Spleen (tissue), 13 donors: Measurements from ENCODE around the gene KRTAP6-1. TPM values are rescaled to one million over a fixed set of nuclear protein-coding genes. Genes with fewer than 3 reads are reported as not detected.

Experiments
- DNase-seq: peaks from one replicate; pipeline ENCODE4 v3.0.0-alpha.2; 2020
- H3K27ac ChIP-seq, 8 donors: fragments of 200-600 bp; sonication (generic) in 7 of 8; 1 replicate in 4 of 8; 2 replicates in 4 of 8; pipeline versions ENCODE4 v1.5.0 to v1.8.0; 2016 to 2021; ENCODE audit warnings: inconsistent platforms in 4 of 8, mild to moderate bottlenecking in 4 of 8, moderate library complexity in 1 of 8
- H3K27me3 ChIP-seq, 7 donors: fragments of 200-600 bp; sonication (generic) in 6 of 7; replicated peaks in 1 of 7; 1 replicate in 4 of 7; 2 replicates in 3 of 7; pipeline versions ENCODE4 v1.5.0 to v1.8.0; 2016 to 2021; ENCODE audit warnings: inconsistent platforms in 3 of 7, mild to moderate bottlenecking in 1 of 7
- H3K36me3 ChIP-seq, 6 donors: fragments of 200-600 bp; sonication (generic) in 5 of 6; 1 replicate in 4 of 6; 2 replicates in 2 of 6; pipeline versions ENCODE4 v1.5.0 to v1.8.0; 2016 to 2021; ENCODE audit warnings: inconsistent platforms in 2 of 6
- H3K4me1 ChIP-seq, 6 donors: fragments of 200-600 bp; sonication (generic) in 5 of 6; 1 replicate in 3 of 6; 2 replicates in 3 of 6; pipeline versions ENCODE4 v1.5.0 to v1.8.0; 2016 to 2021; ENCODE audit warnings: inconsistent platforms in 3 of 6
- H3K4me3 ChIP-seq, 8 donors: fragments of 200-600 bp; sonication (generic) in 7 of 8; 1 replicate in 4 of 8; 2 replicates in 4 of 8; pipeline versions ENCODE4 v1.5.0 to v1.8.0; 2016 to 2021; ENCODE audit warnings: inconsistent platforms in 4 of 8, mild to moderate bottlenecking in 4 of 8, moderate library complexity in 2 of 8
- H3K9me3 ChIP-seq, 8 donors: fragments of 200-600 bp; sonication (generic) in 7 of 8; 1 replicate in 4 of 8; 2 replicates in 4 of 8; pipeline versions ENCODE4 v1.5.0 to v1.8.0; 2016 to 2021; ENCODE audit warnings: inconsistent platforms in 4 of 8
- POLR2A ChIP-seq, 3 donors: fragments of 450-650 bp; IDR thresholded peaks; one replicate each; pipeline ENCODE4 v1.5.1; 2017; ENCODE audit warnings: antibody characterized with exemption in 3 of 3, mild to moderate bottlenecking in 1 of 3
- POLR2AphosphoS5 ChIP-seq, 3 donors: sonication (generic); formaldehyde crosslinking; IDR thresholded peaks; one replicate each; pipeline ENCODE4 v1.5.1; 2017; ENCODE audit warnings: antibody characterized with exemption in 3 of 3
- WGBS, 5 donors: extraction: QIAGEN DNeasy Blood & Tissue Kit in 3 of 5; methylation state at CpG; one replicate each; pipeline versions ENCODE4 v1.1.5 to v1.1.7; 2013 to 2018; 5-methylcytosine and 5-hydroxymethylcytosine counted together
- intact Hi-C: fragments of 100-400 bp; cut with DNase I; formaldehyde crosslinking; loops from one replicate; pipeline ENCODE4 v1.15.0; 2023; ENCODE audit warnings: low total_unique reads
- long read RNA-seq, 2 donors: transcript quantifications; one replicate each; lab custom pipeline, GENCODE V29; 2026
- polyA plus RNA-seq, 3 donors: library from polyadenylated mRNA; stranded (reverse); fragments of 200-250 nt; gene quantifications; one replicate each; pipeline ENCODE4 v1.2.1, GENCODE V29; 2013
- total RNA-seq, 7 donors: library from RNA; depleted of rRNA in 3 of 7; stranded (reverse); fragments of >200 nt in 3 of 7; fragmentation: NEBNext Ultra II Directional in 4 of 7; extraction: Animal tissue kit (Norgen Biotek cat#: 25700) in 4 of 7; gene quantifications; one replicate each; pipeline versions ENCODE4 v1.1.0 to v1.2.1, GENCODE V29; 2016 to 2021
- TF ChIP-seq, protein P1 (sequence below), 11 experiments: fragments of 200-600 bp in 7 of 11; fragments of 450-650 bp in 4 of 11; sonication (generic) in 4 of 11; IDR thresholded peaks in 8 of 11; conservative IDR thresholded peaks in 3 of 11; 1 replicate in 7 of 11; 2 replicates in 4 of 11; pipeline versions ENCODE4 v1.4.0 to v1.8.0; 2016 to 2021; ENCODE audit warnings: antibody characterized with exemption in 11 of 11, inconsistent platforms in 4 of 11, mild to moderate bottlenecking in 1 of 11
- donor health status: healthy with polysubstance abuse.
- donor health status: DM: no; HTN: no; CAD: no; lungs with moderate emphysema.
- donor health status: DM: no; HTN: no; CAD: no.
- donor health status: Bipolar disorder and iron deficiency.
- donor health status: healthy.
- donor health status: DM: no; HTN: no; CAD: no.
- donor health status: DM: yes; HTN: yes; CAD: no.

KRTAP6-1 gene
- total RNA-seq (not detected), polyA plus RNA-seq (not detected)
- long read RNA-seq, donor 1 = 0 reads
- long read RNA-seq, donor 2 = 0 reads

DNA sequence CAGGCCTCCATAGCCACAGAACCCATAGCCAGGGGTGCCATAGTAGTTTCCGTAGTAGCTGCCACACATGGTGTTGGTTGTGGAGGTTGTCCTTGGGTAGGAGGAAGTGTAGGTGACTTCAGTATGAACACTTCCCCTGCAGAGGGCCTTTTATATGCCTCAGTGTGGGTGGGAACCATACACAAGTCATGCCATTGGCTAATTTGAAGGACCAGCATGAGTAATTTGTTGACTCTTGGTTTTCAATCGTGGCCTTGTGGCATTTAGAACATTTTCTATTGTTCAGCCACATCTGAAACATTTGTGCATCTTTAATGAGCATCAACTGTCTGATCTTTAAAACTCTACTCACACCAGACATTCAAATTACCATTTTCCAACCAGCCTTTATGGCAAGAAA, at the start of gene KRTAP6-1:
Gene KRTAP6-1 (minus strand): TSS at position 95 of the 400 bp plus-strand sequence. CDS start 26 bp downstream, at position 69.
- Histone ChIP-seq H3K27ac (no peak within 1 kb of the TSS), H3K4me1 (no peaks in the 10 kb centered on the region), H3K4me3 (no peak within 1 kb of the TSS), H3K9me3 (peaks cover 0 to 11% (median 0%) of the 10 kb centered on the region in 8 donors), H3K36me3 (no peaks in the 10 kb centered on the region), H3K27me3 (no peaks in the 10 kb centered on the region)
- intact Hi-C loops = no loop called here
- TF ChIP-seq POLR2AphosphoS5 (IDR thresholded peaks at IDR 0.05) = no peak
- TF ChIP-seq, protein P1, sequence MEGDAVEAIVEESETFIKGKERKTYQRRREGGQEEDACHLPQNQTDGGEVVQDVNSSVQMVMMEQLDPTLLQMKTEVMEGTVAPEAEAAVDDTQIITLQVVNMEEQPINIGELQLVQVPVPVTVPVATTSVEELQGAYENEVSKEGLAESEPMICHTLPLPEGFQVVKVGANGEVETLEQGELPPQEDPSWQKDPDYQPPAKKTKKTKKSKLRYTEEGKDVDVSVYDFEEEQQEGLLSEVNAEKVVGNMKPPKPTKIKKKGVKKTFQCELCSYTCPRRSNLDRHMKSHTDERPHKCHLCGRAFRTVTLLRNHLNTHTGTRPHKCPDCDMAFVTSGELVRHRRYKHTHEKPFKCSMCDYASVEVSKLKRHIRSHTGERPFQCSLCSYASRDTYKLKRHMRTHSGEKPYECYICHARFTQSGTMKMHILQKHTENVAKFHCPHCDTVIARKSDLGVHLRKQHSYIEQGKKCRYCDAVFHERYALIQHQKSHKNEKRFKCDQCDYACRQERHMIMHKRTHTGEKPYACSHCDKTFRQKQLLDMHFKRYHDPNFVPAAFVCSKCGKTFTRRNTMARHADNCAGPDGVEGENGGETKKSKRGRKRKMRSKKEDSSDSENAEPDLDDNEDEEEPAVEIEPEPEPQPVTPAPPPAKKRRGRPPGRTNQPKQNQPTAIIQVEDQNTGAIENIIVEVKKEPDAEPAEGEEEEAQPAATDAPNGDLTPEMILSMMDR (IDR thresholded peaks at IDR 0.05 in 8 of 11, conservative IDR thresholded peaks at IDR 0.05 in 3 of 11) = no peak
- no peak for TF ChIP-seq POLR2A (IDR thresholded peaks at IDR 0.05)
- no peak for DNase-seq
- 68 to 85% (median 71%) methylated on average over 2 of the region's 2 CpGs for WGBS, 5 donors

- Histone ChIP-seq H3K4me3 (no peak overlapping the region), H3K36me3 (no peaks in the 10 kb centered on the region), H3K9me3 (no peaks in the 10 kb centered on the region), H3K27me3 (no peaks in the 10 kb centered on the region), H3K4me1 (no peaks in the 10 kb centered on the region), H3K27ac (no peak overlapping the region)
- no peak for DNase-seq
- TF ChIP-seq, protein P1 (IDR thresholded peaks at IDR 0.05 in 8 of 11, conservative IDR thresholded peaks at IDR 0.05 in 3 of 11) = no peak
- TF ChIP-seq POLR2A (IDR thresholded peaks at IDR 0.05) = no peak
- TF ChIP-seq POLR2AphosphoS5 (IDR thresholded peaks at IDR 0.05) = no peak
- intact Hi-C loops = no loop called here
These were observed 39.2 kb upstream of the KRTAP6-1 start for GRCh38 chr21:30652891-30653290.

DNA sequence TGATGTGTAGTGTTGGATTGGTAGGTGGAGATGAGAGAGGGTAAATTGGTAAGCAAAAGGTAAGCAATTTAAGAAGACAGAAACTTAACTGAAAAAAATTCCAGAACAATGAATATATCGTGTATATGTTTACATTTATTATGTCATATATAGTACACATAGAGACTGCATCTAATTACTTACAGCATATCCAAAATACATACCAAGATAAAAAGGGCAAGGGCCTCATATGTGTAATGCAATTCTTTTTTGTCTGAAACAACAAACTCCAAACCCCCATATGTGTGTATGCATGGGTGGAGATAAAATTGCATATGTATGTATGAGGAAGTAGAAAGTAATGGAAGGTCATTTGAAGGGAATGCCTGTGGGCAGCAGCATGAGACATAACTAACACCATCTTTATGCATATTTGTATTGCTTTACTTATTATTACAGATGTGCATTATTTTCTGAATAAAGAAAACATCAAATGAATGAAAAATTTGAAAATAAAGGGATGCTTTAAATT, 33.2 kb upstream of the KRTAP6-1 start:
- intact Hi-C loops = no loop called here
- no peaks in the 10 kb centered on the region for H3K27me3 ChIP-seq
- DNase-seq = no peak
- peaks cover 0 to 10% (median 0%) of the 10 kb centered on the region in 8 donors for H3K9me3 ChIP-seq
- H3K27ac ChIP-seq = no peak overlapping the region
- 75 to 93% (median 80%) methylated on average over 1 of the region's 1 CpG for WGBS, 5 donors
- TF ChIP-seq POLR2A (IDR thresholded peaks at IDR 0.05) (no peak), POLR2AphosphoS5 (IDR thresholded peaks at IDR 0.05) (no peak)
- TF ChIP-seq, protein P1 (IDR thresholded peaks at IDR 0.05 in 8 of 11, conservative IDR thresholded peaks at IDR 0.05 in 3 of 11) = no peak
- no peaks in the 10 kb centered on the region for H3K4me1 ChIP-seq
- H3K36me3 ChIP-seq = no peaks in the 10 kb centered on the region
- H3K4me3 ChIP-seq = no peak overlapping the region

- no peaks in the 10 kb centered on the region for H3K27me3 ChIP-seq
- no peak within 1 kb of the TSS for H3K4me3 ChIP-seq
- WGBS, 5 donors = 78 to 96% (median 90%) methylated on average over 2 of the region's 2 CpGs
- TF ChIP-seq, protein P1 (IDR thresholded peaks at IDR 0.05 in 8 of 11, conservative IDR thresholded peaks at IDR 0.05 in 3 of 11) = no peak
- TF ChIP-seq POLR2AphosphoS5 (IDR thresholded peaks at IDR 0.05) (no peak), POLR2A (IDR thresholded peaks at IDR 0.05) (no peak)
- H3K9me3 ChIP-seq = peaks cover 0 to 14% (median 0%) of the 10 kb centered on the region in 8 donors
- H3K27ac ChIP-seq = no peak within 1 kb of the TSS
- no peak for DNase-seq
- intact Hi-C loops = no loop called here
- H3K36me3 ChIP-seq = no peaks in the 10 kb centered on the region
- no peaks in the 10 kb centered on the region for H3K4me1 ChIP-seq
These were observed 28.8 kb upstream of the KRTAP6-1 start, which contains the start of gene KRTAP20-3 for GRCh38 chr21:30642564-30642963. Gene KRTAP20-3, plus strand, starts transcription at chr21:30642864.
